HepG2 (cell line): ENCODE data around the gene PLOD3. TPM values are rescaled to one million over a fixed set of nuclear protein-coding genes. Genes with fewer than 3 reads are reported as not detected.

Experiments used
- EHMT2 ChIP-seq: fragments of 200-600 bp; sonication (generic); IDR thresholded peaks from 2 replicates; pipeline ENCODE4 v1.7.0; 2017; ENCODE audit warnings: antibody characterized with exemption, low read depth, low read length, borderline replicate concordance
- FOXA3 ChIP-seq: IDR thresholded peaks from 2 replicates; pipeline ENCODE4 v1.6.1; 2016; ENCODE audit warnings: missing genetic modification reagents, missing compliant biosample characterization
- HDAC2 ChIP-seq: sonication (generic); formaldehyde crosslinking; IDR thresholded peaks from 2 replicates; pipeline ENCODE4 v1.4.0; 2020; ENCODE audit warnings: missing genetic modification reagents
- HMG20A ChIP-seq: IDR thresholded peaks from 2 replicates; pipeline ENCODE4 v1.6.1; 2016; ENCODE audit warnings: borderline replicate concordance
- HNF4A ChIP-seq: sonication (generic); formaldehyde crosslinking; IDR thresholded peaks from 2 replicates; pipeline ENCODE4 v1.4.0; 2020; ENCODE audit warnings: missing genetic modification reagents
- HNRNPUL1 ChIP-seq: fragments of 200-400 bp; formaldehyde crosslinking; IDR thresholded peaks from 2 replicates; pipeline ENCODE4 v1.6.1; 2017; ENCODE audit warnings: low read depth, mild to moderate bottlenecking, low read length, moderate library complexity
- MIER3 ChIP-seq: IDR thresholded peaks from 2 replicates; pipeline ENCODE4 v1.6.1; 2016; ENCODE audit warnings: missing compliant biosample characterization, borderline replicate concordance
- NBN ChIP-seq: fragments of 450-650 bp; conservative IDR thresholded peaks from 2 replicates; pipeline ENCODE4 v1.6.1; 2017
- ZNF10 ChIP-seq: sonication (generic); formaldehyde crosslinking; IDR thresholded peaks from 2 replicates; pipeline ENCODE4 v1.4.0; 2020; ENCODE audit warnings: mild to moderate bottlenecking, low read depth, missing genetic modification reagents, borderline replicate concordance
- ZNF841 ChIP-seq: sonication (generic); formaldehyde crosslinking; IDR thresholded peaks from 2 replicates; pipeline ENCODE4 v1.8.1; 2023; ENCODE audit warnings: missing genetic modification reagents, borderline replicate concordance
- polyA plus RNA-seq, 8 experiments: library from polyadenylated mRNA; depleted of rRNA in 3 of 8; stranded (reverse) in 7 of 8; unstranded in 1 of 8; fragments of >200 nt; fragmentation: Illumina TruSeq in 4 of 8; extraction: Trizol in 4 of 8; gene quantifications; 2 replicates each; pipeline versions ENCODE4 v1.2.1 to v1.2.3, GENCODE V29; 2011 to 2016; ENCODE audit warnings: low read depth in 4 of 8, missing spikeins in 1 of 8, mixed read lengths in 1 of 8; ENCODE audit not compliant: insufficient read depth in 1 of 8
- total RNA-seq, 5 experiments: library from RNA; depleted of rRNA; stranded (reverse); fragments of >200 nt; fragmentation: Illumina TruSeq; extraction: Trizol; gene quantifications; 2 replicates each; pipeline ENCODE4 v1.2.3, GENCODE V29; 2016; ENCODE audit warnings: low read depth in 1 of 5
- TF ChIP-seq, protein P1 (sequence below), 2 experiments: sonication (generic) in 1 of 2; formaldehyde crosslinking in 1 of 2; IDR thresholded peaks; 2 replicates each; pipeline versions ENCODE4 v1.4.0 to v1.6.1; 2016 to 2020; ENCODE audit warnings: borderline replicate concordance in 1 of 2, low read depth in 1 of 2, mild to moderate bottlenecking in 1 of 2, missing genetic modification reagents in 1 of 2
- TF ChIP-seq, protein P2 (sequence below): sonication (generic); formaldehyde crosslinking; IDR thresholded peaks from 2 replicates; pipeline ENCODE4 v1.9.0; 2021; ENCODE audit warnings: missing genetic modification reagents, borderline replicate concordance
- TF ChIP-seq, protein P3 (sequence below): sonication (generic); formaldehyde crosslinking; IDR thresholded peaks from 2 replicates; pipeline ENCODE4 v1.4.0; 2020; ENCODE audit warnings: missing genetic modification reagents
- TF ChIP-seq, protein P4 (sequence below): sonication (generic); formaldehyde crosslinking; IDR thresholded peaks from 2 replicates; pipeline ENCODE4 v1.4.0; 2020; ENCODE audit warnings: missing genetic modification reagents

PLOD3 gene
- total and polyA plus RNA-seq, 2 of the 13 experiments (the other 11 are each of a cell fraction or from before 2014, with no cell fraction given), result 65.8 to 67.4 TPM

DNA sequence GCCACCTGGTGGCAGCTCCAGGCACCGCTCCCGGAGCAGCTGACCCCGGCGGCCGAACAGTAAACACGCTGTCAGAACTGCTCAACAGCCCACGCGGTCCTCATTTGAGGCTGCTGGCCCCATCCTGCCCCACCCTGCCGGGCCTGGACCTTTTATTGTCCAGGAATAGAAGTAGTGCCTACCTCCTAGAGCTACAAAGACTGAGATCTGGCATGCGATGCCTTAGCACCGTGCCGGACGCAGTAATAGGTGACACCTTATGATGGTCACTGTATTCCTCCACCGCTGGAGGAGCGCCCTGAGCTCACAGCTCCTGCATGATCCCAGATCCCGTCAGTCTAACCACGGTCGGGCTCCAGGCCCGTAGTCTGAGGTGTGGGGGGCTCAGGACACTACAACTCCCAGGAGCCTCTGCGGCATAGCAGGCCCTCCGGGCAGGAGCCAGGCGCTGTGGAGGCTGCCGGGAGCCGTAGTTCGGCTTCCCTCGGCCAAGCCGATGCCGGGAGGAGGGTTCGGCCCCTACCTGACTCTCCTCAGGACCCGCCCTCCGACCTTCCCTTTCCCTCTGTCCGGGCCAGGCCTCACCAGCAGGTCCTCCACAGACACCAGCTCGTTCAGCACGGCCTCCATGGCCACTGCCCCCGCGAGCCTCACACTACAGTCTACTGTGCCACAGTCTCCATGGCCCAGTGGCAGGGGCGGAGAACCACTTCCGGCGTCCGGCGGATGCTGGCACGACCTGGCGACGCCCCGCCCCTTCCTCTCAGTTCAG lies 27.2 kb upstream of the PLOD3 start, which contains the start of gene FIS1 (continued):
- TF ChIP-seq FOXA3 (peak; percentile 81), ZNF841 (CRISPR knock-in tag) (no peak), EHMT2 (no peak), HNF4A (CRISPR knock-in tag) (no peak), NBN (no peak), MIER3 (0 out of 2 replicates have a peak, but pooled peaks have one; percentile 53), ZNF10 (no peak), HNRNPUL1 (no peak), HMG20A (no peak), HDAC2 (CRISPR knock-in tag) (peak; percentile 53; the same call in 1 of the 2 replicates)
- TF ChIP-seq, protein P1, sequence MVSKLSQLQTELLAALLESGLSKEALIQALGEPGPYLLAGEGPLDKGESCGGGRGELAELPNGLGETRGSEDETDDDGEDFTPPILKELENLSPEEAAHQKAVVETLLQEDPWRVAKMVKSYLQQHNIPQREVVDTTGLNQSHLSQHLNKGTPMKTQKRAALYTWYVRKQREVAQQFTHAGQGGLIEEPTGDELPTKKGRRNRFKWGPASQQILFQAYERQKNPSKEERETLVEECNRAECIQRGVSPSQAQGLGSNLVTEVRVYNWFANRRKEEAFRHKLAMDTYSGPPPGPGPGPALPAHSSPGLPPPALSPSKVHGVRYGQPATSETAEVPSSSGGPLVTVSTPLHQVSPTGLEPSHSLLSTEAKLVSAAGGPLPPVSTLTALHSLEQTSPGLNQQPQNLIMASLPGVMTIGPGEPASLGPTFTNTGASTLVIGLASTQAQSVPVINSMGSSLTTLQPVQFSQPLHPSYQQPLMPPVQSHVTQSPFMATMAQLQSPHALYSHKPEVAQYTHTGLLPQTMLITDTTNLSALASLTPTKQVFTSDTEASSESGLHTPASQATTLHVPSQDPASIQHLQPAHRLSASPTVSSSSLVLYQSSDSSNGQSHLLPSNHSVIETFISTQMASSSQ (IDR thresholded peaks at IDR 0.05; ENCODE audit: low read depth), result no peak
- TF ChIP-seq, protein P1 (CRISPR knock-in tag; IDR thresholded peaks at IDR 0.05; ENCODE audit: borderline replicate concordance), result no peak
- TF ChIP-seq, protein P2, sequence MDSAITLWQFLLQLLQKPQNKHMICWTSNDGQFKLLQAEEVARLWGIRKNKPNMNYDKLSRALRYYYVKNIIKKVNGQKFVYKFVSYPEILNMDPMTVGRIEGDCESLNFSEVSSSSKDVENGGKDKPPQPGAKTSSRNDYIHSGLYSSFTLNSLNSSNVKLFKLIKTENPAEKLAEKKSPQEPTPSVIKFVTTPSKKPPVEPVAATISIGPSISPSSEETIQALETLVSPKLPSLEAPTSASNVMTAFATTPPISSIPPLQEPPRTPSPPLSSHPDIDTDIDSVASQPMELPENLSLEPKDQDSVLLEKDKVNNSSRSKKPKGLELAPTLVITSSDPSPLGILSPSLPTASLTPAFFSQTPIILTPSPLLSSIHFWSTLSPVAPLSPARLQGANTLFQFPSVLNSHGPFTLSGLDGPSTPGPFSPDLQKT (CRISPR knock-in tag), result 0 out of 2 replicates have a peak, but pooled peaks have one; percentile 22
- TF ChIP-seq, protein P3, sequence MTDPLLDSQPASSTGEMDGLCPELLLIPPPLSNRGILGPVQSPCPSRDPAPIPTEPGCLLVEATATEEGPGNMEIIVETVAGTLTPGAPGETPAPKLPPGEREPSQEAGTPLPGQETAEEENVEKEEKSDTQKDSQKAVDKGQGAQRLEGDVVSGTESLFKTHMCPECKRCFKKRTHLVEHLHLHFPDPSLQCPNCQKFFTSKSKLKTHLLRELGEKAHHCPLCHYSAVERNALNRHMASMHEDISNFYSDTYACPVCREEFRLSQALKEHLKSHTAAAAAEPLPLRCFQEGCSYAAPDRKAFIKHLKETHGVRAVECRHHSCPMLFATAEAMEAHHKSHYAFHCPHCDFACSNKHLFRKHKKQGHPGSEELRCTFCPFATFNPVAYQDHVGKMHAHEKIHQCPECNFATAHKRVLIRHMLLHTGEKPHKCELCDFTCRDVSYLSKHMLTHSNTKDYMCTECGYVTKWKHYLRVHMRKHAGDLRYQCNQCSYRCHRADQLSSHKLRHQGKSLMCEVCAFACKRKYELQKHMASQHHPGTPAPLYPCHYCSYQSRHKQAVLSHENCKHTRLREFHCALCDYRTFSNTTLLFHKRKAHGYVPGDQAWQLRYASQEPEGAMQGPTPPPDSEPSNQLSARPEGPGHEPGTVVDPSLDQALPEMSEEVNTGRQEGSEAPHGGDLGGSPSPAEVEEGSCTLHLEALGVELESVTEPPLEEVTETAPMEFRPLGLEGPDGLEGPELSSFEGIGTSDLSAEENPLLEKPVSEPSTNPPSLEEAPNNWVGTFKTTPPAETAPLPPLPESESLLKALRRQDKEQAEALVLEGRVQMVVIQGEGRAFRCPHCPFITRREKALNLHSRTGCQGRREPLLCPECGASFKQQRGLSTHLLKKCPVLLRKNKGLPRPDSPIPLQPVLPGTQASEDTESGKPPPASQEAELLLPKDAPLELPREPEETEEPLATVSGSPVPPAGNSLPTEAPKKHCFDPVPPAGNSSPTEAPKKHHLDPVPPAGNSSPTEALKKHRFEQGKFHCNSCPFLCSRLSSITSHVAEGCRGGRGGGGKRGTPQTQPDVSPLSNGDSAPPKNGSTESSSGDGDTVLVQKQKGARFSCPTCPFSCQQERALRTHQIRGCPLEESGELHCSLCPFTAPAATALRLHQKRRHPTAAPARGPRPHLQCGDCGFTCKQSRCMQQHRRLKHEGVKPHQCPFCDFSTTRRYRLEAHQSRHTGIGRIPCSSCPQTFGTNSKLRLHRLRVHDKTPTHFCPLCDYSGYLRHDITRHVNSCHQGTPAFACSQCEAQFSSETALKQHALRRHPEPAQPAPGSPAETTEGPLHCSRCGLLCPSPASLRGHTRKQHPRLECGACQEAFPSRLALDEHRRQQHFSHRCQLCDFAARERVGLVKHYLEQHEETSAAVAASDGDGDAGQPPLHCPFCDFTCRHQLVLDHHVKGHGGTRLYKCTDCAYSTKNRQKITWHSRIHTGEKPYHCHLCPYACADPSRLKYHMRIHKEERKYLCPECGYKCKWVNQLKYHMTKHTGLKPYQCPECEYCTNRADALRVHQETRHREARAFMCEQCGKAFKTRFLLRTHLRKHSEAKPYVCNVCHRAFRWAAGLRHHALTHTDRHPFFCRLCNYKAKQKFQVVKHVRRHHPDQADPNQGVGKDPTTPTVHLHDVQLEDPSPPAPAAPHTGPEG (CRISPR knock-in tag), result peak; percentile 59
- TF ChIP-seq, protein P4, sequence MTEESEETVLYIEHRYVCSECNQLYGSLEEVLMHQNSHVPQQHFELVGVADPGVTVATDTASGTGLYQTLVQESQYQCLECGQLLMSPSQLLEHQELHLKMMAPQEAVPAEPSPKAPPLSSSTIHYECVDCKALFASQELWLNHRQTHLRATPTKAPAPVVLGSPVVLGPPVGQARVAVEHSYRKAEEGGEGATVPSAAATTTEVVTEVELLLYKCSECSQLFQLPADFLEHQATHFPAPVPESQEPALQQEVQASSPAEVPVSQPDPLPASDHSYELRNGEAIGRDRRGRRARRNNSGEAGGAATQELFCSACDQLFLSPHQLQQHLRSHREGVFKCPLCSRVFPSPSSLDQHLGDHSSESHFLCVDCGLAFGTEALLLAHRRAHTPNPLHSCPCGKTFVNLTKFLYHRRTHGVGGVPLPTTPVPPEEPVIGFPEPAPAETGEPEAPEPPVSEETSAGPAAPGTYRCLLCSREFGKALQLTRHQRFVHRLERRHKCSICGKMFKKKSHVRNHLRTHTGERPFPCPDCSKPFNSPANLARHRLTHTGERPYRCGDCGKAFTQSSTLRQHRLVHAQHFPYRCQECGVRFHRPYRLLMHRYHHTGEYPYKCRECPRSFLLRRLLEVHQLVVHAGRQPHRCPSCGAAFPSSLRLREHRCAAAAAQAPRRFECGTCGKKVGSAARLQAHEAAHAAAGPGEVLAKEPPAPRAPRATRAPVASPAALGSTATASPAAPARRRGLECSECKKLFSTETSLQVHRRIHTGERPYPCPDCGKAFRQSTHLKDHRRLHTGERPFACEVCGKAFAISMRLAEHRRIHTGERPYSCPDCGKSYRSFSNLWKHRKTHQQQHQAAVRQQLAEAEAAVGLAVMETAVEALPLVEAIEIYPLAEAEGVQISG, result peak; percentile 97
